HCT116 (cell line): Measurements from ENCODE around the gene NR6A1.

Experiments used
- EZH2 ChIP-seq: fragments of 200-600 bp; sonication (generic); IDR thresholded peaks from 2 replicates; pipeline ENCODE4 v1.6.1; 2017; ENCODE audit warnings: antibody characterized with exemption, mixed run types
- POLR2A ChIP-seq: IDR thresholded peaks from 2 replicates; pipeline ENCODE4 v1.7.0; 2011; ENCODE audit warnings: borderline replicate concordance; ENCODE audit not compliant: insufficient read depth, insufficient read length; ENCODE audit errors: extremely low read depth
- RAD21 ChIP-seq: IDR thresholded peaks from 2 replicates; pipeline ENCODE4 v1.6.1; 2012; ENCODE audit warnings: low read depth, mild to moderate bottlenecking
- SP1 ChIP-seq: IDR thresholded peaks from 2 replicates; pipeline ENCODE4 v1.6.1; 2012; ENCODE audit warnings: low read depth
- ZFX ChIP-seq: fragments of 450-650 bp; IDR thresholded peaks from 2 replicates; pipeline ENCODE4 v1.6.1; 2017
- ZNF274 ChIP-seq: fragments of 200-500 bp; sonication (Bioruptor generic); IDR thresholded peaks from 2 replicates; pipeline ENCODE4 v1.6.1; 2014; ENCODE audit warnings: mild to moderate bottlenecking, low read depth, low read length, inconsistent platforms
- TF ChIP-seq, protein P1 (sequence below), 3 experiments: fragments of 200-600 bp in 1 of 3; sonication (generic) in 1 of 3; IDR thresholded peaks in 2 of 3; conservative IDR thresholded peaks in 1 of 3; 2 replicates each; pipeline ENCODE4 v1.5.1; 2012 to 2017; ENCODE audit warnings: low read depth in 2 of 3, low read length in 2 of 3, antibody characterized with exemption in 1 of 3, borderline replicate concordance in 1 of 3, control low read depth in 1 of 3, mild to moderate bottlenecking in 1 of 3, mixed read lengths in 1 of 3, mixed run types in 1 of 3, moderate library complexity in 1 of 3; ENCODE audit not compliant: insufficient read depth in 1 of 3
- TF ChIP-seq, protein P2 (sequence below): IDR thresholded peaks from 2 replicates; pipeline ENCODE4 v1.6.1; 2012
- TF ChIP-seq, protein P3 (sequence below): IDR thresholded peaks from 2 replicates; pipeline ENCODE4 v1.6.1; 2012; ENCODE audit warnings: low read depth
- TF ChIP-seq, protein P4 (sequence below): IDR thresholded peaks from 2 replicates; pipeline ENCODE4 v1.6.1; 2012

DNA sequence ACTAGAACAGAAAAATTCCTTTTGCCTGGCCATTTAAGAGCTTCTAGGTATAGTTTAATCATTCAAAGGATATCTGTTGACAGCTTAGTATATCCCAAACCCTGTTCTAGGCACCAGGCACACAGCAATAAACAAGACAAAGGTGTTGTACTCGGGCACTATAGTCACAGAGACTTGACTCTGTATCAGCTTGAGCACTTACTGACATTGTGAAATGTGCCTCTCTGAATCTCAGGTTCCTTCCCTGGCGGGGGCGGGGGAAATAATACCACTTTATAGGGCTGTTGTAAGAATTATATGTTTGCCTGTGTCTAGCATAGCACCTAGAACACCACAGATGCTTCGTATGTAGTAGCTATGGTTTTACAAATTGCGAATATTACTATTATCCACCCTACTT is 104.5 kb downstream of the NR6A1 start:
- no peak for TF ChIP-seq POLR2A
- TF ChIP-seq EZH2: no peak
- TF ChIP-seq, protein P1, sequence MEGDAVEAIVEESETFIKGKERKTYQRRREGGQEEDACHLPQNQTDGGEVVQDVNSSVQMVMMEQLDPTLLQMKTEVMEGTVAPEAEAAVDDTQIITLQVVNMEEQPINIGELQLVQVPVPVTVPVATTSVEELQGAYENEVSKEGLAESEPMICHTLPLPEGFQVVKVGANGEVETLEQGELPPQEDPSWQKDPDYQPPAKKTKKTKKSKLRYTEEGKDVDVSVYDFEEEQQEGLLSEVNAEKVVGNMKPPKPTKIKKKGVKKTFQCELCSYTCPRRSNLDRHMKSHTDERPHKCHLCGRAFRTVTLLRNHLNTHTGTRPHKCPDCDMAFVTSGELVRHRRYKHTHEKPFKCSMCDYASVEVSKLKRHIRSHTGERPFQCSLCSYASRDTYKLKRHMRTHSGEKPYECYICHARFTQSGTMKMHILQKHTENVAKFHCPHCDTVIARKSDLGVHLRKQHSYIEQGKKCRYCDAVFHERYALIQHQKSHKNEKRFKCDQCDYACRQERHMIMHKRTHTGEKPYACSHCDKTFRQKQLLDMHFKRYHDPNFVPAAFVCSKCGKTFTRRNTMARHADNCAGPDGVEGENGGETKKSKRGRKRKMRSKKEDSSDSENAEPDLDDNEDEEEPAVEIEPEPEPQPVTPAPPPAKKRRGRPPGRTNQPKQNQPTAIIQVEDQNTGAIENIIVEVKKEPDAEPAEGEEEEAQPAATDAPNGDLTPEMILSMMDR (IDR thresholded peaks at IDR 0.05 in 2 of 3, conservative IDR thresholded peaks at IDR 0.05 in 1 of 3; ENCODE audit: borderline replicate concordance in 1 of 3, insufficient read depth in 1 of 3, low read depth in 2 of 3, low read length in 2 of 3): no peak
- TF ChIP-seq ZNF274: no peak
- no peak for TF ChIP-seq RAD21
- TF ChIP-seq, protein P2, sequence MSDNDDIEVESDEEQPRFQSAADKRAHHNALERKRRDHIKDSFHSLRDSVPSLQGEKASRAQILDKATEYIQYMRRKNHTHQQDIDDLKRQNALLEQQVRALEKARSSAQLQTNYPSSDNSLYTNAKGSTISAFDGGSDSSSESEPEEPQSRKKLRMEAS: no peak
- TF ChIP-seq, protein P3, sequence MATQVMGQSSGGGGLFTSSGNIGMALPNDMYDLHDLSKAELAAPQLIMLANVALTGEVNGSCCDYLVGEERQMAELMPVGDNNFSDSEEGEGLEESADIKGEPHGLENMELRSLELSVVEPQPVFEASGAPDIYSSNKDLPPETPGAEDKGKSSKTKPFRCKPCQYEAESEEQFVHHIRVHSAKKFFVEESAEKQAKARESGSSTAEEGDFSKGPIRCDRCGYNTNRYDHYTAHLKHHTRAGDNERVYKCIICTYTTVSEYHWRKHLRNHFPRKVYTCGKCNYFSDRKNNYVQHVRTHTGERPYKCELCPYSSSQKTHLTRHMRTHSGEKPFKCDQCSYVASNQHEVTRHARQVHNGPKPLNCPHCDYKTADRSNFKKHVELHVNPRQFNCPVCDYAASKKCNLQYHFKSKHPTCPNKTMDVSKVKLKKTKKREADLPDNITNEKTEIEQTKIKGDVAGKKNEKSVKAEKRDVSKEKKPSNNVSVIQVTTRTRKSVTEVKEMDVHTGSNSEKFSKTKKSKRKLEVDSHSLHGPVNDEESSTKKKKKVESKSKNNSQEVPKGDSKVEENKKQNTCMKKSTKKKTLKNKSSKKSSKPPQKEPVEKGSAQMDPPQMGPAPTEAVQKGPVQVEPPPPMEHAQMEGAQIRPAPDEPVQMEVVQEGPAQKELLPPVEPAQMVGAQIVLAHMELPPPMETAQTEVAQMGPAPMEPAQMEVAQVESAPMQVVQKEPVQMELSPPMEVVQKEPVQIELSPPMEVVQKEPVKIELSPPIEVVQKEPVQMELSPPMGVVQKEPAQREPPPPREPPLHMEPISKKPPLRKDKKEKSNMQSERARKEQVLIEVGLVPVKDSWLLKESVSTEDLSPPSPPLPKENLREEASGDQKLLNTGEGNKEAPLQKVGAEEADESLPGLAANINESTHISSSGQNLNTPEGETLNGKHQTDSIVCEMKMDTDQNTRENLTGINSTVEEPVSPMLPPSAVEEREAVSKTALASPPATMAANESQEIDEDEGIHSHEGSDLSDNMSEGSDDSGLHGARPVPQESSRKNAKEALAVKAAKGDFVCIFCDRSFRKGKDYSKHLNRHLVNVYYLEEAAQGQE: no peak
- TF ChIP-seq SP1: no peak
- TF ChIP-seq, protein P4, sequence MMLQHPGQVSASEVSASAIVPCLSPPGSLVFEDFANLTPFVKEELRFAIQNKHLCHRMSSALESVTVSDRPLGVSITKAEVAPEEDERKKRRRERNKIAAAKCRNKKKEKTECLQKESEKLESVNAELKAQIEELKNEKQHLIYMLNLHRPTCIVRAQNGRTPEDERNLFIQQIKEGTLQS: no peak
- no peak for TF ChIP-seq ZFX
